Activated CD8-positive, alpha-beta T cell treated with anti-CD3 and anti-CD28 coated beads for 36 hours (primary cell): ENCODE results near the gene HJV. TPM values are rescaled to one million over a fixed set of nuclear protein-coding genes. Genes with fewer than 3 reads are reported as not detected.

Source experiments
- ATAC-seq: fragments of 200-7000 bp; cut with Tn5 transposase; one replicate; pipeline ENCODE4 v1.10.0; 2021; ENCODE audit warnings: mild to moderate bottlenecking, moderate library complexity
- CTCF ChIA-PET: fragments of 350-600 bp; sonication (Branson Sonifier 250); formaldehyde crosslinking; loops from one replicate; lab custom pipeline; 2021; ENCODE audit warnings: antibody characterized with exemption; lab: Charles Lee
- POLR2A ChIA-PET: fragments of 350-600 bp; sonication (Branson Sonifier 250); formaldehyde crosslinking; loops from one replicate; lab custom pipeline; 2021; ENCODE audit warnings: antibody characterized with exemption; lab: Charles Lee
- DNase-seq: peaks from one replicate; pipeline ENCODE4 v3.0.0-alpha.2; 2020
- H3K27ac Mint-ChIP-seq: one replicate; pipeline ENCODE4 v1.8.0; 2021; ENCODE audit warnings: mild to moderate bottlenecking, mixed read lengths
- H3K27me3 Mint-ChIP-seq: one replicate; pipeline ENCODE4 v1.8.0; 2021; ENCODE audit warnings: mixed read lengths
- H3K36me3 Mint-ChIP-seq: one replicate; pipeline ENCODE4 v1.8.0; 2021; ENCODE audit warnings: low read depth, mixed read lengths
- H3K4me1 Mint-ChIP-seq: one replicate; pipeline ENCODE4 v1.8.0; 2021; ENCODE audit warnings: low read depth, mixed read lengths
- H3K4me3 Mint-ChIP-seq: one replicate; pipeline ENCODE4 v1.8.0; 2021; ENCODE audit warnings: mild to moderate bottlenecking, moderate library complexity, mixed read lengths
- H3K9me3 Mint-ChIP-seq: one replicate; pipeline ENCODE4 v1.8.0; 2021; ENCODE audit warnings: mixed read lengths
- CTCF ChIP-seq: fragments of 200-600 bp; IDR thresholded peaks from one replicate; pipeline ENCODE4 v1.8.0; 2022; ENCODE audit warnings: antibody characterized with exemption, mild to moderate bottlenecking
- intact Hi-C: fragments of 100-400 bp; cut with micrococcal nuclease; formaldehyde crosslinking; loops from one replicate; pipeline ENCODE4 v1.10.0; 2022
- total RNA-seq, 2 experiments: library from RNA; stranded (reverse); gene quantifications; one replicate each; pipeline ENCODE4 v1.2.3, GENCODE V29; 2021

The HJV gene
- total RNA-seq, 2 experiments from 2014 or later = not detected

GRCh38 chr1:145977486-145978470 lies 43.8 kb downstream of the HJV start:
- no peaks in the 10 kb centered on the region for H3K36me3 Mint-ChIP-seq
- no peak overlapping the region for H3K27ac Mint-ChIP-seq
- no peaks in the 10 kb centered on the region for H3K27me3 Mint-ChIP-seq
- no peaks in the 10 kb centered on the region for H3K9me3 Mint-ChIP-seq
- intact Hi-C loops = loop anchor here (1.0 to 2.0 kb wide), 2 partner anchors 15 to 30 kb away; no protein-coding TSS in a partner anchor
- ChIA-PET CTCF (interaction anchor here (0.6 to 8.7 kb wide), 31 partner anchors 12 to 152 kb away, joined by 3 to 247 read pairs (median 5); partner anchors contain the start of genes ANKRD34A, LIX1L, NUDT17 and PEX11B), POLR2A (interaction anchor here (0.6 to 14.1 kb wide), 22 partner anchors 10 to 154 kb away, joined by 3 to 446 read pairs (median 5); partner anchors contain the start of genes ANKRD34A, ANKRD35, LIX1L and PEX11B)
- H3K4me3 Mint-ChIP-seq = no peak overlapping the region
- ATAC-seq (peak; percentile 40), DNase-seq (peak; percentile 90)
- H3K4me1 Mint-ChIP-seq = peaks cover 37% of the 10 kb centered on the region
- TF ChIP-seq CTCF = peak; percentile 82

GRCh38 chr1:145977016-145977415 lies 44.5 kb downstream of the HJV start:
- H3K4me1 Mint-ChIP-seq = peaks cover 30% of the 10 kb centered on the region
- no peaks in the 10 kb centered on the region for H3K9me3 Mint-ChIP-seq
- POLR2A ChIA-PET = interaction anchor here (0.6 to 14.1 kb wide), 14 partner anchors 9 to 92 kb away, joined by 3 to 446 read pairs (median 4); partner anchors contain the start of genes ANKRD34A, ANKRD35, LIX1L and PEX11B
- CTCF ChIA-PET = interaction anchor here (0.6 to 8.7 kb wide), 22 partner anchors 11 to 132 kb away, joined by 3 to 247 read pairs (median 6); partner anchors contain the start of genes ANKRD34A, LIX1L, NUDT17 and PEX11B
- TF ChIP-seq CTCF = no peak
- no peak for ATAC-seq
- no peaks in the 10 kb centered on the region for H3K27me3 Mint-ChIP-seq
- DNase-seq = no peak
- no peaks in the 10 kb centered on the region for H3K36me3 Mint-ChIP-seq
- intact Hi-C loops = loop anchor here (1.0 kb wide), 1 partner anchor 30 kb away; no protein-coding TSS in a partner anchor
- no peak overlapping the region for H3K27ac Mint-ChIP-seq
- H3K4me3 Mint-ChIP-seq = no peak overlapping the region

GRCh38 chr1:145975216-145975615 lies 46.3 kb downstream of the HJV start:
- no peak for DNase-seq
- TF ChIP-seq CTCF = no peak
- Mint-ChIP-seq H3K4me3 (no peak overlapping the region), H3K4me1 (peaks cover 25% of the 10 kb centered on the region), H3K9me3 (no peaks in the 10 kb centered on the region), H3K27ac (peak overlapping the region; percentile 40), H3K36me3 (no peaks in the 10 kb centered on the region), H3K27me3 (no peaks in the 10 kb centered on the region)
- ATAC-seq = no peak
- POLR2A ChIA-PET = interaction anchor here (1.2 kb wide), 2 partner anchors 11 to 32 kb away, joined by 3 to 6 read pairs; partner anchors contain the start of genes ANKRD34A and POLR3GL
- CTCF ChIA-PET = interaction anchor here (0.8 to 8.7 kb wide), 3 partner anchors 17 to 48 kb away, joined by 3 to 247 read pairs (median 147); partner anchors contain the start of genes RBM8A and TXNIP
- intact Hi-C loops = no loop called here

GRCh38 chr1:145974721-145975120 lies 46.8 kb downstream of the HJV start:
- no peaks in the 10 kb centered on the region for H3K9me3 Mint-ChIP-seq
- H3K4me1 Mint-ChIP-seq = peaks cover 25% of the 10 kb centered on the region
- H3K36me3 Mint-ChIP-seq = no peaks in the 10 kb centered on the region
- ATAC-seq (no peak), DNase-seq (no peak)
- CTCF ChIA-PET = interaction anchor here (0.8 to 8.7 kb wide), 2 partner anchors 32 to 48 kb away, joined by 3 to 247 read pairs; partner anchors contain the start of gene RBM8A
- intact Hi-C loops = no loop called here
- no peaks in the 10 kb centered on the region for H3K27me3 Mint-ChIP-seq
- POLR2A ChIA-PET = interaction anchor here (1.2 kb wide), 1 partner anchor 11 kb away, joined by 6 read pairs; the partner anchor contains the start of genes ANKRD34A and POLR3GL
- no peak for TF ChIP-seq CTCF
- H3K4me3 Mint-ChIP-seq = no peak overlapping the region
- peak overlapping the region; percentile 47 for H3K27ac Mint-ChIP-seq
